Left ventricle myocardium superior (tissue), 1 donor: ENCODE measurements around the gene HAUS3. TPM values are rescaled to one million over a fixed set of nuclear protein-coding genes. Genes with fewer than 3 reads are reported as not detected.
A peak's percentile ranks its signal among the peaks of the same experiment; 100 is the strongest.
"Not testable (repeated sequence)": the region's sequence is repeated elsewhere in the genome, so short reads cannot be mapped to it uniquely, and the experiment has no call there.

ENCODE experiments used
- ATAC-seq: fragments of 200-7000 bp; cut with Tn5 transposase; one replicate; pipeline ENCODE4 v1.9.1; 2020; ENCODE audit warnings: mild to moderate bottlenecking, moderate library complexity
- DNase-seq: peaks from one replicate; pipeline ENCODE4 v3.0.0-alpha.2; 2020
- intact Hi-C: fragments of 100-400 bp; cut with micrococcal nuclease; formaldehyde crosslinking; loops from one replicate; pipeline ENCODE4 v1.11.0; 2022
- total RNA-seq: library from RNA; stranded (reverse); fragmentation: NEBNext Ultra II Directional; extraction: Animal tissue kit (Norgen Biotek cat#: 25700); gene quantifications from one replicate; pipeline ENCODE4 v1.2.1, GENCODE V29; 2021
- donor health status: DM: no; HTN: yes; CAD: no; lungs with severe emphysema.

Gene HAUS3
- total RNA-seq, 1 donor from 2014 or later: 8.2 TPM

- intact Hi-C loops: no loop called here
Measured at GRCh38 chr4:2245057-2245786, 3.3 kb upstream of the HAUS3 start.

DNA sequence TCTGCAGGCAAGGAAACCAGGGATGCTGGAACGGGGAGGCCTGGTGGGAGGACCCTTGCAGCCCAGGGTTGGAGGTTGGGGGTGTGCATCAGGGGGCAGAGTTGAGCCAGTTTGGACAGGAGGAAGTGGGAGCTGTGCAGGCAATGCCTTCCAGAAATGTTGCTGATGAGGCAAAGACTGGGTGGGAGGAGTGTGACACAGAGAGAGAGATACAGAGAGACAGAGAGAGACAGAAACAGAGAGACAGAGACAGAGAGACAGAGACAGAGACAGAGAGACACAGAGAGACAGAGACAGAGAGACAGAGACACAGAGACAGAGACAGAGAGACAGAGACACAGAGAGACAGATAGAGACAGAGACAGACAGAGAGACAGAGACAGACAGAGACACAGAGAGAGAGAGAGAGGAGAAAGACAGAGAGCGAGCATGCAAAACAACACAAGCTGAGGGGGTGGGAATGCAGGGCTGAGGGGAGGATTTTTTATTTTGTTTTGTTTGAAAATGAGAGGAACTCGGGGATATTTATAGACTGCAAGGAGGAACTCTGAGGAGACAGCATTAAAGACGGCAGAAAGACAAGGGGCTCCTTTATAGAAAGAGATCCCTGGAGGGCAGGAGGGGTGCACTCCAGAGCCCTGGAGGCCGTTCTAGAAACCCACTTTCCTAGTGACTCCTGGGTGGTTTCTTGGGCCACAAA, 1.9 kb upstream of the HAUS3 start:
- ATAC-seq (peak; percentile 40), DNase-seq (peak; percentile 53)
- intact Hi-C loops: no loop called here

More at GRCh38 chr4:2245057-2245786, 3.3 kb upstream of the HAUS3 start:
- DNase-seq: no peak
- ATAC-seq: no peak

DNA sequence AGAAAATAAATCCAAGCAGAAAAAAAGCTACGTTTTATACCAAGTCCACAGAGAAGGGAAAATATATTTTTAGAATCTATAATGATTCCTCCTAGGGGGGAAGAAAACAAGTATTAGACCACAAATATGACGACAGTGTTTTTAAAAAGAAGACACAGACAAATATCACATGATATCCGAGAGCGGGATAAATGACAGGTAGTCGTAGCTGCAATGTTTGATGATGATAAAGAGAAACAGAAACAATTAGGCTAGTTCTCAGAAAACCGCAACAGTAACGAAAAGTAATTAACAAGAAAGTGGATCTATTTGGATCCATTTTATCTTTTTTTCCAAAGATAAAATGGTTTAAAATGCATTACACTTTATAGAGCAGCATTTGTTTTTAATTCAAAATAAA, 918 bp downstream of the HAUS3 start:
- intact Hi-C loops: no loop called here
- ATAC-seq (no peak), DNase-seq (no peak)

DNA sequence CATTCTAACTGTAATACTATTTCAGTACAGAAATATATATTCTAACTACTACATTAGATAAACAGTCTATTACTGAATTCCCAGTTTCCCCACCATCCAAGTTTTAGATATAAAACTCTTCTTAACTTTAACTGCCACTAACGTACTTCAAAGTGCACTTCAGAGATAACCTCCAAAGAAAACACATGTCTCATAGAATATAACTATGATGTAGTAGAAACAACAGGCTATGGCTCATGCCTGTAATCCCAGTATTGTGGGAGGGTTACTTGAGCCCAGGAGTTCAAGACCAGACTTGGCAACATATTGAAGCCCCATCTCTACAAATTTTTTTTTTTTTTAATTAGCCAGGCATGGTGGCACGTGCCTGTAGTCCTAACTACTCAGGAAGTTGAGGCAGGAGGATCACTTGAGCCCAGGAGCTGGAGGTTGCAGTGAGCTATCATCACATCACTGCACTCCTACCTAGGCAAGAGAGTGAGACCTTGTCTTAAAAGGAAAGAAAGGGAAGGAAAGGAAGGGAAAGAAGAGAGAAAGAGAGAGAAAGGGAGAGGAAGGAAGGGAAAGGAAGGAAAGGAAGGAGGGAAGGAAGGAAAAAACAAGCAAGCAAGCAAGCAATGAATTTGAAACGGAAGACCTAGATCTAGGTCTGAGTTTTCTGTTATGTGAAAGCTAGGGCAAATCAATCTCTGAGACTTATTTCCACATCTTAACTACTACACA, 4.8 kb downstream of the HAUS3 start:
- DNase-seq (no peak), ATAC-seq (no peak)
- intact Hi-C loops: no loop called here

- no peak for ATAC-seq
- intact Hi-C loops: no loop called here
- DNase-seq: no peak
Measured at GRCh38 chr4:2231082-2231481, 10.8 kb downstream of the HAUS3 start.

DNA sequence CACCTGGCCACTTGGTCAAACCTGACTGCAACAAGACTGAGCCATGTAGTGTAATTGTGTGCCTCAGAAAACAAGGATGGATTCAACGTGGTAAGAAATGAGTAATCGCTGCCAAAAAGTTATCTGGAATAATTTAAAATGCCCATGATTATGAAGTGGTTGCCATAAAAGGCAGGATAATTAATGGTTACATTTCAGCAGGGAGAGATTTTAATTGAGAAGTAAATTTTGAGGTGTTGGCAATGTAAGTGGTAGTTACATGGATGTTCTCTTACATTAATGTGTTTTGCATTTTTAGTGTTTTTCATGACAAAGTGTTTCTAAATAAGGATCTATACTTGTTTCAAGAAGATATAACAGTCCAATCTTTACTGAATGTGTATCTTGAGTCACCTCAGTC, 15.7 kb downstream of the HAUS3 start:
- DNase-seq (no peak), ATAC-seq (no peak)
- intact Hi-C loops: loop anchor here (10.0 kb wide), 1 partner anchor 239 kb away; the partner anchor contains the start of gene RNF4

- intact Hi-C loops: loop anchor here (10.0 kb wide), 1 partner anchor 242 kb away; the partner anchor contains the start of gene RNF4
- no peak for DNase-seq
- ATAC-seq: no peak
Measured at GRCh38 chr4:2222838-2223237, 19.1 kb downstream of the HAUS3 start.

DNA sequence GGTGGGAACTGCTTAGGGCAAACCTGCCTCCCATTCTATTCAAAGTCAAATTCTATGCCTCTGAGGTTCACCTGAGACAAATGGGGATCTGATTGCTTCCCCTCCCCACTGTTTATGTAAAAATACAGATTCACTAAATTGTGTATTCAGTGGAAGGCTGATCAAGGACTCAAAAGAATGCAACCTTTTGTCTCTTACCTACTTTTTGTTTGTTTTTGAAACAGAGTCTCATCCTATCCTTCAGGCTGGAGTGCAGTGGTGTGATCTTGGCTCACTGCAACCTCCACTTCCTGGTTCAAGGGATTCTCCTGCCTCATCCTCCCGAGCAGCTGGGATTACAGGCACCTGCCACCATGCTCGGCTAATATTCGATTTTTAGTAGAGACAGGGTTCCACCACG, 20.5 kb downstream of the HAUS3 start:
- intact Hi-C loops: loop anchor here (10.0 kb wide), 1 partner anchor 243 kb away; the partner anchor contains the start of gene RNF4
- not testable (repeated sequence) for DNase-seq, ATAC-seq

- peak; percentile 92 for ATAC-seq
- intact Hi-C loops: loop anchor here (10.0 kb wide), 1 partner anchor 245 kb away; the partner anchor contains the start of gene RNF4
Measured at GRCh38 chr4:2220016-2220630, 21.8 kb downstream of the HAUS3 start.

DNA sequence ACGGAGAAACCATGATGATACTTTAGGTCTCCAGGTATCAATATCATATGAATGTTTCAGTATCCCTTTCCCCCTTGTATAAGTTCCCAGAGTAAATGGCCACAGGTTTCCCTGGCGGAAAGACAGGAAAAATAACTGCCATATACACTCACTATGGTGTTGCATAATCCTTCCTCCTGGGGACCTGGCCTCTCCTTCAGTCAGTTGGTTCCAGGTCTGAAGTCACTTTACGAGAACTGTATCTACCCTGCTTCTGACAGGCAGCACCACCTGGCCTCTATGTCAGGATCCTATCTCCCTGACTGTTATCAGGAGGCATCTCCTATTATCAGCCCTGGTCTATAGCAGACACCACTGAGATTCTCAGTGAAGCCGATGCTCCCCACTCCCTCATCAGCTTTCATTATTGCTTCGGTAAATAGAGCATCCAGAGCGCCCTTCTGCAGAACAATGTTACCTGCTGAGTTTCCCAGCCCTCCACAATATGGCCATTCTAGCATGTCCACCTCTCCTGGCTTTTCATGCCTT, 22.6 kb downstream of the HAUS3 start:
- peak; percentile 11 for ATAC-seq
- intact Hi-C loops: no loop called here
- no peak for DNase-seq

More at GRCh38 chr4:2220016-2220630, 21.8 kb downstream of the HAUS3 start:
- peak; percentile 78 for DNase-seq

- intact Hi-C loops: no loop called here
- no peak for DNase-seq
- no peak for ATAC-seq
Measured at GRCh38 chr4:2218436-2218835, 23.5 kb downstream of the HAUS3 start.

DNA sequence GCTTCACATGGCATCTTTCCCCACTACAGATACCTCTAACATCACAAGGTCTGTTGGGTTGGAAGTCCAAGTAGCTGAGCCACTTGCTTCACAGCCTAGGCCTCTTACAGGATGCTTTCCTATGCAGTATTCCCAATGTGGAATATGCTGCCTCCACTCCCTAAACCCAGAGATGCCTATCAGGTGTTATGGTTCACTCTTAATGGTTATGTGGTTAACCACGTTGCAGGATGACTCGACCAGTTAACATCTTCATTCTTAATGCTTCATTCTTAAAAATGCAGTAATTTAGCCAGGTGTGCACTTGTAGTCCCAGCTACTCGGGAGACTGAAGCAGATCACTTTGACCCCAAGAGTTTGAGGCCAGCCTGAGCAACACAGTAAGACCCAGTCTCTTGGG, 24.2 kb downstream of the HAUS3 start:
- DNase-seq (no peak), ATAC-seq (no peak)
- intact Hi-C loops: no loop called here

DNA sequence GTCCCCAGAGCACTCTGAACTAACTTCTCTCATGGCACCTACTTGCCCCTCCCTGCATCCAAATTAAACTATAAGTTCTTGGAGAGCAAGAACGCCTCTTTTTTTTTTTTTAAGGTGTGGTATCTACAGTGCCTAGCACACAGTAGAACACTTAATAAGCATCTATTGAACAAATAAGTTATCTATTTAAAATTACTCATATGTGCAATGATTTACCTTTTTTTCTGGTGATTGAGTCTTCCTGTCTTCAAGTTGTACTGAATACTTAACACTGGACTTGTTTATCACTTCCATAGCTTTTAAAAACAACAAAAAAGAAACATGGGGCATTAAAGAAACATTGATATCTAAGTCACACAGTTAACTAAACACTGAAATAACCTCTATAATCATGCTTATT, 29.1 kb downstream of the HAUS3 start:
- intact Hi-C loops: no loop called here
- no peak for ATAC-seq
- no peak for DNase-seq

DNA sequence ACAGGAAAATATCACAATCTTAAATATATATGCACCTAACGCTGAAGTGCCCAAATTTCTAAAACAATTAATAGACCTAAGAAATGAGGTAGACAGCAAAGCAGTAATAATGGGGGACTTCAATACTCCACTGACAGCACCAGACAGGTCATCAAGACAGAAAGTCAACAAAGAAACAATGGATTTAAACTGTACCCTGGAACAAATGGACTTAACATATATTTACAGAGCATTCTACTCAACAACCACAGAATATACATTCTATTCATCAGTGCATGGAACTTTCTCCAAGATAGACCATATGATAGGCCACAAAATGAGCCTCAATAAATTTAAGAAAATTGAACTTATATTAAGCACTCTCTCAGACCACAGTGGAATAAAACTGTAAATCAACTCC, 39.1 kb downstream of the HAUS3 start:
- DNase-seq, intact Hi-C loops, ATAC-seq: not testable (repeated sequence)

DNA sequence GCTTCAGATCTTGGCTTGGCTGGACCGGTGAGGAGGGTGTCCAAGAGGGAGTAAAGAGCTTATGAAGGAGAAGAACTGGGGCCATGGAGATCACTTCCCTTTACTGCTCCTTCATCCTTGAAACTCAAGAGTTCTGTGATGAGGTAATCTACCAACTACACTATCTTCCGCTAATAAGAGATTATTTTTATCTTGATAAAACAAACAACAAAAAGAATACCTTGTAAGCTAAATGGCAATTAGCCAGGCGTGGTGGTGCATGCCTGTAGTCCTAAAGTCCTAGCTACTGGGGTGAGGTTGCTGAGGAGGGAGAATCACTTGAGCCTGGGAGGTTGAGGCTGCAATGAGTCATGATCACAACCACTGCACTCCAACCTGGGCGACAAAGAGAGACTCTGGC, 47.4 kb downstream of the HAUS3 start:
- no peak for ATAC-seq
- DNase-seq: no peak
- intact Hi-C loops: no loop called here

- no peak for DNase-seq
- no peak for ATAC-seq
- intact Hi-C loops: no loop called here
Measured at GRCh38 chr4:2193326-2193725, 48.6 kb downstream of the HAUS3 start.

- DNase-seq (no peak), ATAC-seq (no peak)
- intact Hi-C loops: no loop called here
Measured at GRCh38 chr4:2186865-2187172, 55.1 kb downstream of the HAUS3 start.

DNA sequence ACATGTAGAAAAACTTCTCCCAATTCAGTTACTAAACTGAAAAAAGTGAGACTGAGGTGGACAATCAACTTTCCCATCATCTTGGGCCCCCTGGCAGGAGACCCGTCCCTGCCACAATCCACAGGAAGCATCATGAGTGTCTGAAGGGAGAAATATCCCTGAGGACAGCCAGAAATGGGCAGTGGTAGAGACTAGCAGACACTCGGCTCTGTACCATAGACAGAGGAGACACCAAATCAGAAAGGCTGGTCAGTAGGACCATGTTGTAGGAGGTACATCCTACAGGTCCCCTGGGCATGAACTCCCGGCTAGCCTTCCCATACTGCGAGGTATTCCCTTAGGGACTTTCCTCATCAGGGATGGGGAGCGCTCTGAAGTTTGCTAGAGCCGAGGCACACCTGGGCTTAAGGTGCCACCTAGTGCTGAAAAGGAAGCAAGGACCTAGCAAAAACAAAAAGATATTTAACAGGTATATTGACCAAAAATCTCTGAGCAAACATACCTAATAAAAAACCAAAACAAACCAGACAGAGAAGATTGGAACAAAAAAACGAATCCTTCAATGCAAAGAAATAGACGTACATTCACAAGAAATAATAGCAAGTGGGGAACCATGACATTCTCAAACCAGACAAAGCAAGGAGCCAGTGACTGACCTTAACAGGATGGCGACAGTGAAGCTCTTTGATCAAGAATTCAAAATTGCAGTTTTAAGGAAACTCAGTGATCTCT, 55.6 kb downstream of the HAUS3 start:
- DNase-seq (no peak), ATAC-seq (no peak)
- intact Hi-C loops: no loop called here

- intact Hi-C loops: no loop called here
- DNase-seq (no peak), ATAC-seq (no peak)
Measured at GRCh38 chr4:2183394-2183793, 58.5 kb downstream of the HAUS3 start.
